HL-60 (cell line): ENCODE data around the gene PTPRK.

Source experiments
- DNase-seq, 2 experiments: peaks; one replicate each; pipeline ENCODE4 v3.0.0-alpha.2; 2010 to 2020; ENCODE audit warnings: low read depth in 1 of 2, low spot score in 1 of 2
- H3K27ac ChIP-seq: fragments of 250-450 bp; sonication (Bioruptor Pico); replicated peaks from 2 replicates; pipeline ENCODE4 v1.5.1; 2020; ENCODE audit warnings: mild to moderate bottlenecking, moderate library complexity
- H3K27me3 ChIP-seq: fragments of 250-450 bp; sonication (Bioruptor Pico); 2 replicates; pipeline ENCODE4 v1.5.1; 2021; ENCODE audit warnings: mild to moderate bottlenecking, moderate library complexity; ENCODE audit not compliant: insufficient read depth, poor library complexity, severe bottlenecking
- H3K4me3 ChIP-seq: replicated peaks from 2 replicates; pipeline ENCODE4 v1.5.1; 2011; ENCODE audit warnings: mild to moderate bottlenecking, control low read depth, low read length; ENCODE audit not compliant: insufficient read depth
- CTCF ChIP-seq: IDR thresholded peaks from one replicate; pipeline ENCODE4 v1.5.1; 2011; ENCODE audit warnings: low read length, control low read depth, inconsistent platforms; ENCODE audit not compliant: insufficient read depth
- GABPA ChIP-seq: IDR thresholded peaks from 2 replicates; pipeline ENCODE4 v1.6.1; 2012; ENCODE audit warnings: low read depth
- POLR2AphosphoS5 ChIP-seq: IDR thresholded peaks from 2 replicates; pipeline ENCODE4 v1.6.1; 2012; ENCODE audit warnings: low read depth
- REST ChIP-seq: IDR thresholded peaks from 2 replicates; pipeline ENCODE4 v1.6.1; 2012; ENCODE audit warnings: low read depth; ENCODE audit not compliant: insufficient replicate concordance
- SPI1 ChIP-seq: IDR thresholded peaks from 2 replicates; pipeline ENCODE4 v1.6.1; 2012; ENCODE audit warnings: low read depth, mild to moderate bottlenecking, borderline replicate concordance

PTPRK gene

GRCh38 chr6:128024046-128024445, 496.4 kb downstream of the PTPRK start:
- TF ChIP-seq CTCF (no peak), POLR2AphosphoS5 (no peak), GABPA (no peak), REST (no peak), SPI1 (no peak)
- Histone ChIP-seq H3K4me3 (no peak overlapping the region), H3K27ac (no peak overlapping the region), H3K27me3 (no peaks in the 10 kb centered on the region)
- DNase-seq = no peak

DNA sequence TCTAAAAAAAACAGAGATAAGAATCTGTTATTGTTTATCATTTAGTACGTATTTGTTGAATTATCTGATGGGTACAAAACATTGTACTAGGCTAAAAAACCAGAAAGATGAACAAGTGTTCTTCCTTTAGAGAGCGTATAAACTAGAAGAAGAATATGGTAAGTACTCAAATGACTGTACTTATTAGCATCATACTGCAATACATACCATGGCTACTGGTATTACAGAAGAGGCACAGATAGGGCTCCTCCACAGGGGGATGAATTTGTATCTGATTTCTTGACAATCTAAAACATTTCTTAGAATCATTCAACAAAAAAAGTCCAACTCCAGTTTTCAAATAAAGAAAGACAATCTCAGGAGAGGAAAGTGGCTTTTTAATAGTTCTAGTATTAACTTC, 501.6 kb downstream of the PTPRK start:
- DNase-seq = no peak
- Histone ChIP-seq H3K4me3 (no peak overlapping the region), H3K27me3 (no peaks in the 10 kb centered on the region), H3K27ac (no peak overlapping the region)
- TF ChIP-seq CTCF (no peak), SPI1 (no peak), GABPA (no peak), POLR2AphosphoS5 (no peak), REST (no peak)

DNA sequence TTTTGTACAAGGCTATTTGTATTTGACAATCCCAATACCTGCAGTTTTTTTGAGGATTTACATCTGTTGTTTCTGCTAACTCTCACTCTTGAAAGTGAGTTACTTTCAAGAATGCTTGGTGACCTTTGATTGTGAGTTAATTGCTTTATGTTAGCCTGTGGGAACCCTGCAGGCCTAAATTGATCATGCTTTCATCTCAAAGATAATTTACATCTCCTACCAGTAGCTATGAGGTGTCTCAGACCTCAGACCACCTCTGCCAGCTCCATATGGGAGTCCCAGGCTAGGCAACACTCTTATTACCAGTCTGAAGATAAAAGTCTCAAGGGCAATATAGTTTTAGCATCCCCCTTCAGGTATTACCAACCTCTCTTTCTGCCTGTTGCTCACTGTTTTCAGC, 503.1 kb downstream of the PTPRK start:
- TF ChIP-seq REST = no peak
- no peak for TF ChIP-seq SPI1
- no peak for TF ChIP-seq CTCF
- Histone ChIP-seq H3K4me3 (no peak overlapping the region), H3K27me3 (no peaks in the 10 kb centered on the region), H3K27ac (no peak overlapping the region)
- no peak for DNase-seq
